ENCODE data around the gene OGA. TPM values are rescaled to one million over a fixed set of nuclear protein-coding genes. Genes with fewer than 3 reads are reported as not detected.

The OGA gene
- total RNA-seq, 2 donors from 2014 or later, result 87.7 to 125 TPM

- DNase-seq (ENCODE audit: low spot score), result peak; percentile 77
- intact Hi-C loops (cut with DNase I), result loop anchor here in 1 of 2 donors (10.0 kb wide), 1 partner anchor 176 kb away; no protein-coding TSS in a partner anchor
Observed at GRCh38 chr10:101780818-101781654, 37.2 kb downstream of the OGA start.

- intact Hi-C loops (cut with DNase I), result loop anchor here in 1 of 2 donors (10.0 kb wide), 1 partner anchor 176 kb away; no protein-coding TSS in a partner anchor
- no peak for DNase-seq (ENCODE audit: low spot score)
Observed at GRCh38 chr10:101780187-101780817, 37.9 kb downstream of the OGA start.

- intact Hi-C loops (cut with DNase I), result loop anchor here in 1 of 2 donors (10.0 kb wide), 1 partner anchor 175 kb away; no protein-coding TSS in a partner anchor
- peak; percentile 96 for DNase-seq (ENCODE audit: low spot score)
Observed at GRCh38 chr10:101779544-101780186, 38.6 kb downstream of the OGA start.

GRCh38 chr10:101778781-101779543 is 39.3 kb downstream of the OGA start:
- DNase-seq (ENCODE audit: low spot score), result peak; percentile 83
- intact Hi-C loops (cut with DNase I), result no loop called here

- DNase-seq (ENCODE audit: low spot score), result peak; percentile 71
- intact Hi-C loops (cut with DNase I), result no loop called here
Observed at GRCh38 chr10:101778151-101778780, 40.0 kb downstream of the OGA start.

- DNase-seq (ENCODE audit: low spot score), result peak; percentile 53
- intact Hi-C loops (cut with DNase I), result no loop called here
Observed at GRCh38 chr10:101777619-101778145, 40.6 kb downstream of the OGA start.

GRCh38 chr10:101776161-101776817 is 42.0 kb downstream of the OGA start:
- peak; percentile 79 for DNase-seq (ENCODE audit: low spot score)
- intact Hi-C loops (cut with DNase I), result no loop called here

- intact Hi-C loops (cut with DNase I), result no loop called here
- peak; percentile 61 for DNase-seq (ENCODE audit: low spot score)
Observed at GRCh38 chr10:101775273-101776160, 42.7 kb downstream of the OGA start, which contains the start of gene FGF8. FGF8 (minus strand) TSS chr10:101776114; CDS start chr10:101775900, 214 bp downstream.

- intact Hi-C loops (cut with DNase I), result no loop called here
- DNase-seq (ENCODE audit: low spot score), result peak; percentile 78
Observed at GRCh38 chr10:101774589-101775272, 43.5 kb downstream of the OGA start.

- intact Hi-C loops (cut with DNase I), result no loop called here
- no peak for DNase-seq (ENCODE audit: low spot score)
Observed at GRCh38 chr10:101773923-101774588, 44.2 kb downstream of the OGA start.

- peak; percentile 29 for DNase-seq (ENCODE audit: low spot score)
- intact Hi-C loops (cut with DNase I), result no loop called here
Observed at GRCh38 chr10:101772895-101773761, 45.1 kb downstream of the OGA start.

GRCh38 chr10:101772017-101772894 is 46.0 kb downstream of the OGA start:
- intact Hi-C loops (cut with DNase I), result no loop called here
- DNase-seq (ENCODE audit: low spot score), result no peak

- intact Hi-C loops (cut with DNase I), result no loop called here
- DNase-seq (ENCODE audit: low spot score), result no peak
Observed at GRCh38 chr10:101771380-101771779, 46.9 kb downstream of the OGA start.

Data from posterior vena cava (tissue), 2 donors.